H1 (cell line): ENCODE results near the gene RFC3.

Experiments
- ASH2L ChIP-seq: fragments of 200-600, 300-600 bp; sonication (generic); IDR thresholded peaks from one replicate; pipeline ENCODE4 v1.7.1; 2017; ENCODE audit warnings: low read length
- CEBPB ChIP-seq: IDR thresholded peaks from 2 replicates; pipeline ENCODE4 v1.6.1; 2012; ENCODE audit warnings: low read depth, low read length
- CHD2 ChIP-seq: IDR thresholded peaks from 2 replicates; pipeline ENCODE4 v1.6.1; 2012; ENCODE audit warnings: low read length, improper control_type of control experiment
- CTCF ChIP-seq, 3 experiments: IDR thresholded peaks; 1 replicate in 2 of 3; 2 replicates in 1 of 3; pipeline versions ENCODE4 v1.5.1 to v1.6.1; 2011; ENCODE audit warnings: low read length in 3 of 3, mild to moderate bottlenecking in 3 of 3, inconsistent platforms in 2 of 3, low read depth in 1 of 3, moderate library complexity in 1 of 3; ENCODE audit not compliant: insufficient read depth in 1 of 3; ENCODE audit errors: control extremely low read depth in 1 of 3
- EZH2 ChIP-seq: fragments of 200-600 bp; sonication (generic); IDR thresholded peaks from 2 replicates; pipeline ENCODE4 v1.7.1; 2012; ENCODE audit warnings: low read depth, mild to moderate bottlenecking, moderate library complexity, low read length, inconsistent platforms; ENCODE audit not compliant: severe bottlenecking
- JUND ChIP-seq: IDR thresholded peaks from 2 replicates; pipeline ENCODE4 v1.6.1; 2011; ENCODE audit warnings: mild to moderate bottlenecking, improper control_type of control experiment, low read length
- PHF8 ChIP-seq: fragments of 200-600 bp; sonication (generic); conservative IDR thresholded peaks from 2 replicates; pipeline ENCODE4 v1.7.1; 2012; ENCODE audit warnings: low read depth, mild to moderate bottlenecking, inconsistent platforms, low read length, moderate library complexity
- POLR2A ChIP-seq, 2 experiments: IDR thresholded peaks; 1 replicate in 1 of 2; 2 replicates in 1 of 2; pipeline ENCODE4 v1.6.1; 2011; ENCODE audit warnings: low read depth in 2 of 2, low read length in 2 of 2, mild to moderate bottlenecking in 2 of 2; ENCODE audit errors: control extremely low read depth in 1 of 2
- POLR2AphosphoS5 ChIP-seq: IDR thresholded peaks from 2 replicates; pipeline ENCODE4 v1.6.1; 2011; ENCODE audit warnings: low read depth, low read length
- RAD21 ChIP-seq, 2 experiments: IDR thresholded peaks in 1 of 2; conservative IDR thresholded peaks in 1 of 2; 2 replicates each; pipeline ENCODE4 v1.6.1; 2011; ENCODE audit warnings: low read depth in 2 of 2, low read length in 2 of 2, improper control_type of control experiment in 1 of 2, inconsistent platforms in 1 of 2, mild to moderate bottlenecking in 1 of 2, moderate library complexity in 1 of 2
- TCF12 ChIP-seq: IDR thresholded peaks from 2 replicates; pipeline ENCODE4 v1.6.1; 2011; ENCODE audit warnings: low read depth, mild to moderate bottlenecking, low read length

DNA sequence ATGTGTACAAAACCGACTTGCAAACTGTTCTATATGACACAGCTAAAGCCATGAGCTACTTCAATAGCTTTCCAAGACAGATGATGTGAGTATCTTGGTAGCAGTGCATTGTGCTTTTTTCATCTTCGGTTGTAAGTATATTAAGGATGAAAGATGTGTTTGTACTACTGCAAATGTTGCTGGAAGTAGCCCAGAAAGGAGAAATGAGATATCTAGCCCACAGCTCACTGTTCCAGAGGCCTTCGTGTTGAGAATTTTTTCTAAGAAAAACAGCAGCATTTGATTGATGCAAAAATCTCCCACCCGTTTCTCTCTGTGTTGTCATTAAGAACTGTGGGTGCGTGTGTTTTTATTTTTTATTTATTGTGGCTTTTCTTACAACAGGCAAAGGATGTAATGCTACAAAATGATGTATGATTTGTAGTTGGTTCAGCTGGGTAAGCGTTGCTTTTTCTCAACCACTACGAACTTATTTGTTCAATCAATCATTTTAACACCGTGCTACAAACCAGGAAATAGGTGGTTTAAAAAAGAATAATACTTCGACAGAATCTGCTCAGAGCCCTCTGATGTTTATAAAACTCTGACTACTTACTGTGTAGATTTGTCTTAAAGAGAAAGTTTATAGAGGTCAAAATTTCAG is 41.6 kb upstream of the RFC3 start:
- TF ChIP-seq POLR2A (IDR thresholded peaks at IDR 0.05; ENCODE audit: control extremely low read depth in 1 of 2, low read depth in 2 of 2, low read length in 2 of 2) (no peak), CTCF (IDR thresholded peaks at IDR 0.05; ENCODE audit: control extremely low read depth in 1 of 3, insufficient read depth in 1 of 3, low read depth in 1 of 3, low read length in 3 of 3) (no peak), JUND (no peak), CHD2 (no peak), CEBPB (no peak), RAD21 (IDR thresholded peaks at IDR 0.05 in 1 of 2, conservative IDR thresholded peaks at IDR 0.05 in 1 of 2; ENCODE audit: low read depth in 2 of 2, low read length in 2 of 2) (no peak), TCF12 (no peak), ASH2L (no peak), EZH2 (no peak), POLR2AphosphoS5 (no peak), PHF8 (no peak)
